HL-60/S4 treated with phorbol 12-myristate 13-acetate at 8.2 ng/mL for 4 days and 3 days (cell line): ENCODE results near the gene SLC44A4.
"Not testable (repeated sequence)": the region's sequence is repeated elsewhere in the genome, so short reads cannot be mapped to it uniquely, and the experiment has no call there.

Source experiments
- in situ Hi-C: fragments of 300-500 bp; cut with MboI; formaldehyde crosslinking; loops from 2 replicates; pipeline ENCODE4 v1.15.0; 2022; ENCODE audit warnings: low sequenced_read_pairs

The SLC44A4 gene

DNA sequence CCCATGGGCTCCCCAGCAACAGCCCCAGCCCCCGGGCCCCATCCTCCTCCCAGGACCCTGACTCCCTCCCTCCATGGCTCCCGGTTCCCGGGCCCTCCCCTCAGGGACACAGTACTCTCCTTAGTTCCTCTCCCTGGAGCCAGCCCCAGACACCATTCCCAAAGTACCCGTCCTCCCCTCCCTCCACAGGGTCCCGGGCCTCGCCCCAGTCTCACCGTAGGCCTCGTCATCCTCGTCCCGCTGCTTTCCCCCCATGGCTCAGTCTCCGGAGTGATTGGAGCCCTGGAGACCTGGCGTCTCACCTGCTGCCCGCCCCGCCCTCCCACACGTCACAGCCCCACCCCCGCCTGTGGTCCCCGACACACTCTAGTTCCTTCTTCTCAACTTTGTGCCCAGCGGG is at the start of gene SLC44A4:
Gene SLC44A4, minus strand, starts transcription at position 272 of the 400 bp plus-strand sequence. Its CDS starts 17 bp downstream, at position 255.
- in situ Hi-C loops: no loop called here

DNA sequence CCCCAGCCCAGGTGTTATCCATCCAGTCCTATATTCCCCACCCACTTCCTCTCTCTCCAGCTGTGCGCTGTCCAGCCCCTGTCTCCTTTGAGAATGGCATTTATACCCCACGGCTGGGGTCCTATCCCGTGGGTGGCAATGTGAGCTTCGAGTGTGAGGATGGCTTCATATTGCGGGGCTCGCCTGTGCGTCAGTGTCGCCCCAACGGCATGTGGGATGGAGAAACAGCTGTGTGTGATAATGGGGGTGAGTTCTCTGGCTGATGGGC is 49.8 kb upstream of the SLC44A4 start:
- in situ Hi-C loops: no loop called here

DNA sequence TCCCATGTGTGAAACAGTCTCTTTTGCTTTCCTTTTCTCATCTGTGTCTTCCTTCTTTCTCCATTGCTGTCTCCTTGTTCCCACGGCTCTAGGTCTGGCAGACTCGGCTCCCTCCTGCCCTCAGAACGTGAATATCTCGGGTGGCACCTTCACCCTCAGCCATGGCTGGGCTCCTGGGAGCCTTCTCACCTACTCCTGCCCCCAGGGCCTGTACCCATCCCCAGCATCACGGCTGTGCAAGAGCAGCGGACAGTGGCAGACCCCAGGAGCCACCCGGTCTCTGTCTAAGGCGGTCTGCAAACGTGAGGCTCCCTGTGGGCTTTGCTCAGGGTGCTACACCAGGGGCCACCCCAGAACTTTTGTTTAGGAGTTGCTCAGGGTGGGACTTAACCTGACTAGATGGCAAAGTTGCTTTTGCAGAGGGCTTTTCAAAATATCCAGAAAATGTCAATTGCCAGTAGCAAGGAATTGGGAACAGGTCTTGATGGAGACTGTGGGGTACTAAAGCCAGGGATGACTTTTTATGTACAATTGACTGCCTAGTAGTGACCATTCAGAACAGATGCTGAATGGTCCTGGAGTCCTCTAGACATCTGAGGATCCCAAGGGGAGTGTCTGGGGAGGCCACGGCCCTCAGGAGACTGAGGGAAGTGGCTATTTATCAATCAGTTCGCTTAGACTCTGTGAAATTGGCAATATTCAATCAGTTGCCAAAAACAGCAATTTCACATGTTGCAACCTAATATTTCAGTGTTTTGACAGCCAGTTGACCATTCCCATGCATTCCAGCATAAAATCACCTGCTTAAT is 49.3 kb upstream of the SLC44A4 start:
- in situ Hi-C loops: no loop called here

DNA sequence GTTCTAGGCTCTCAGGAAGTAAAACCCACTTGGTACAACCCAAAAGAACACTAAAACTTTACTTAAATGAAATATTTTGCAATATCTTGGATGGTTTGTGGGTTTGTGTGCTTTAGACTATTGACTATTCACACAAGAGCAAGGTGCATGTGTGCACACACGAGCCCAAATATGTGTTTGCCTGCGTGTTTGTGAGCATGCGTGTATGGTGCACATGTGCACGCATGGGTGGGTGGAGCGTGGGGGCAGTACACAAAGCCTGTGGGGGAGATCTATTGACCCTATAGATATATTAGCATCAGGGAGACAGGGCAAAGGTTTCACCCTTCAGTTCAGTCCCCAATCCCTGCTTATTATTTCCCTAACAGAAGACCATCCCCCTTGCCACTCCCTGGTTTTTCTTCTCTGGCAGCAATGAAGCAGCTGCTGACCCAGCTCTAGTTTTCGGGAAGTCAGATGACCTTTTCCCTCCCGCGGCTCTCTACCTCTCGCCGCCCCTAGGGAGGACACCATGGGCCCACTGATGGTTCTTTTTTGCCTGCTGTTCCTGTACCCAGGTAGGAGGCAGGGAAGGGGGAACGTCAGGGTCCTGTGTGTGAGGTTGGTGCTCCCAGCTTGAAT is 48.6 kb upstream of the SLC44A4 start, which contains the start of gene C2:
Gene C2, plus strand, starts transcription at position 476 of the 621 bp plus-strand sequence. Its CDS starts 36 bp downstream, at position 512.
- in situ Hi-C loops: no loop called here

DNA sequence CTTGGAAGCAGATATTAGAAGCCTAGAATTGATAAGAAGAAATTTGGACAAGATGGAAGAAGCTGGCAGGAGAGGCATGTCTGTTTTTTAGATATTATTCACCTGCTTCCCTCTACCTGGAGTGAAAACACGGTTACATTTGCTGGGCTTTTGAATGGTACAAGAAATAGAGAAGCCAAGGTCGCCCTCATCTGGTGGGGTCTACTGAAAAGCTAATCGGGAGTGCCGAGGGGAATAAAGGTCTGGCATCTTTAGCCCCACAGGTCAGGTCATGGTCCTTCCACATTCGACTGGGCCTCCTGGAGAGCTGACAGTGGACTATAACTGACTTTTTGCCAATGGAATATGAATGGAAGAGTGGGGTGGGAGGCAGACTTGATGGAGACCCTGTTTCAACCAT is 44.1 kb upstream of the SLC44A4 start:
- in situ Hi-C loops: no loop called here

DNA sequence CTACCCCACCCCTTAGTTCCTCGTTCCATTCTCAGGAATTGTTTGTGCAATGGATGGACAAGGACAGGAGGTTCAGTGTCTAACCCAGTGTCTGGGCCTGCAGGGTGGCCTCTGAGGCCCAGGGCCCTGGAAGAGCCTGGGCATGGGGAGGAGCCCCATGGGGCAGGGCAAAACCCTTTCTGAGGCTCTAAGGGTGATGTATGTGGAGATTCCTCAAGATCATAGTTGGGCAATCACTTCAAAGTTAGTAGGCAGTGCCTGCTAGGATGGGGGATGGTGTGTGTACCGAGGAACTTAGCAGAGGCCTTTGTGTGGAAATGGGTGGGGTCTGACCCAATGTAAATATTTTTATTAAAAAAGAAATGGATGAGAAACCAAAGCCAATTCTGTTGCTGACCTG is 42.0 kb upstream of the SLC44A4 start:
- in situ Hi-C loops: no loop called here

DNA sequence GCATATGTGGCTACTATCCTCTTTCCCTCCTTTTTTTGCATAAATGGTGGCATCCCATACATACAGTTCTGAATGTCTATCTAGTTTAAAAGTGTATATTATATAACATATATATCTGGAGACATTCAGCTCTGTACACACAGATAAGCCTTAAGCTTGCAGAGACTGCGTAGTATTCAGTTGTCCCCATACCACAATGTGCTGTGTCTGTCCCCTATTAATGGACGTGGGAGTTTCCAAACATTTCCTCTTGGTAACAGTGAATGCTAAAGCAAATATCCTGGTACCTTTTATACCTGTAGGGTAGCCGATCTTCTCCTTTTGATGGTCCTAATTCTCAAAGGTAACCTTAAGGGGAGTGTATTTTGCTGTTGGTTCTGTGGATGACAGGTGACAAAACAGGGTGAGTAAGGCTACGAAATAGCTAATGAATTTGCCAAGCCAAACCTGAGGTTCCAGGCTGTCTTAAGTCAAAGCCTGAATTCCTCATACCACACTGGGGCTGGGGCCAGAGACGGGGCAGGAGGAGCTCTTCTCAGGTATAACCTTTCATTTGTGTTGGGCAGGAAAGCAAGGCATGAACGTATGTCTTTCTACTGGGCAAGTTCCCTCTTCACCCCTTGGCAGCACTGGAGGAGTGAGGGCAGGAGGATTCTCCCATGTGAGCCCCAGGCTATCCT is 41.0 kb upstream of the SLC44A4 start:
- in situ Hi-C loops: no loop called here

DNA sequence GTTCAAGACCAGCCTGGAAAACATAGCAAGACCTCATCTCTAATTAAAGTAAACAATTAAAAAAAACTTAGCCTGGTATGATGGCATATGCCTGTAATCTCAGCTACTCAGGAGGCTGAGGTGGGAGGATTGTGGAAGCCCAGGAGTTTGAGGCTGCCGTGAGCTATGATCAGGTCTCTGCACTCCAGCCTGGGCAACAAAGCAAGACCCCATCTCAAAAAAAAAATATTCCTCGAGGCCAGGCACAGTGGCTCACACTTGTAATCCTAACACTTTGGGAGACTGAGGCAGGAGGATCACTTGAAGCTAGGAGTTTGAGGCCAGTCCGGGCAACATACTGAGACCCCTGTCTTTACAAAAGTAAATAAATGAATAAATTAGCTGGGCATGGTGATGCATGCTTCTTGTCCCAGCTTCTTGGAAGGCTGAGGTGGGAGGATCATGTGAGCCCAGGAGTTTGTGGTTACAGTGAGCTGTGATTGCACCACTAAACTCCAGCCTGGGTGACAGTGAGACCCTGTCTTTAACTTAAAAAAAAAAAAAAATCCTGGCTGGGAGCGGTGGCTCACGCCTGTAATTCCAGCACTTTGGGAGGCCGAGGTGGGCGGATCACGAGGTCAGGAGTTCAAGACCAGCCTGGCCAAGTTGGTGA is 39.4 kb upstream of the SLC44A4 start:
- in situ Hi-C loops: no loop called here

DNA sequence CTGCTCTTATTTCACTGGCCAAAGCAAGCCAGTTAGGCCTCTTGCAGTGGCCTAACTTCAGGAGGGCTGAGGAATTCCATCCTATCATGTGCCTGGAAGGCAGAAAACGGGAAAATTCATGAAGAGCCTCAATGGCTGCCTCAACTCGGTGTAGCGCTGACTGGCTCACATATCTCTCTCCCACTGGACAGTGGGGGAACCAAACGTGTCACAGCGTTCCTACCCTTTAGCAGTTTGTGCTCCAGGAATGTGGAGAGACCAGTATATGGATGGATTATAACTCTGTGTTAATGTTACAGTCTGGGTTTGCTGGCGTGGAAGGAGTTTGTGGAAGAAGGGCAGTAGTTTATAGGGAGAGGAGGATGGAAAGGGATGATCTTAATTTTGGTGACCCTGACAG is 37.0 kb upstream of the SLC44A4 start:
- in situ Hi-C loops: no loop called here

DNA sequence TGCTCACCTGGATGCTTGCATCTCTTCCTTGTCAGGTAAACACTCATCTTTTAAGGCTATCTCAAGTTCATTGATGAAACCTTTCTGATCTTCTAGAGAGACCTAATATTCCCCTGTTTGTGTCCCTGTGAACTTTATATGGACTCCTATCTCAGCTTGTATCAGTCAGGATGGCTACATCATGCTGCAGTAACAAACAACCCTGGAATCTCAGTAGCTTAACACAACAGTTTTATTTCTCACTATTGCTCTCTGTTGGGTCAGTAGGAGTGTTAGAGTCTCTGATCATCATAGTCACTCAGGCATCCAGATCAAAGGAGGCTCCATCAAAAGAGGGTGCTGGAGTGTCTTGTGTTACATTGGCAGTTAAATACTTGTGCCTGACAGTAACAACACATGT is 36.6 kb upstream of the SLC44A4 start:
- in situ Hi-C loops: no loop called here

DNA sequence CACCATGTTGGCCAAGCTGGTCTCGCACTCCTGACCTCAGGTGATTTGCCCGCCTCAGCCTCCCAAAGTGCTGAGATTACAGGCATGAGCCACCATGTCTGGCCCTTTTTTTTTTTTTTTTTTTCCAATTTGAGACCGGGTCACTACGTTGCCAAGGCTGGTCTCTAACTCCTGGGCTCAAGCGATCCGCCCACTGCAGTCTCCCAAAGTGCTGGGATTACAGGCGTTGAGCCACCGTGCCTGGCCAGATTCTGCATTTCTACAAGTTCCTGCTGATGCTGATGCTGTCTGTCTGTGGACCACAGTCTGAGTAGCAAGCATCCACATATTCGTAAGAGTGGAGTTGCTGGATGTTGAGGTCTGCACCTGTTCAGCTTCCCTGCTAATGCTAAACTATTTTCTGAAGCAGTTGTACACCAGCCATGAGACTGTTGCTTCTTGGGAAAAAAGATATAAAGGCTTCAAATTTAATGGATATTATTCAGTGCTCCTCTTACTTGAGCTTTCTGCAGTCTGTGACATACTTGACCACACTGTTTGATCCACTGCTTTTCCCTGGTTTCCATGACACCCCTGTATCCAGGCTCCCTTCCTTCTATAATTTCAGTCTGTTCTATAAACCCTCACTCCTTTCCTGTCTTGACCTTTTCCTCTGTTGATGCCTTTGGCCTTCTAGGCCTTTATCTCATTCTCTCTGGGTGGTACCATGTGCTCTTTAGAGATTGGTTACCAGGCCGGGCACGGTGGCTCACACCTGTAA is 33.2 kb upstream of the SLC44A4 start:
- in situ Hi-C loops: no loop called here

DNA sequence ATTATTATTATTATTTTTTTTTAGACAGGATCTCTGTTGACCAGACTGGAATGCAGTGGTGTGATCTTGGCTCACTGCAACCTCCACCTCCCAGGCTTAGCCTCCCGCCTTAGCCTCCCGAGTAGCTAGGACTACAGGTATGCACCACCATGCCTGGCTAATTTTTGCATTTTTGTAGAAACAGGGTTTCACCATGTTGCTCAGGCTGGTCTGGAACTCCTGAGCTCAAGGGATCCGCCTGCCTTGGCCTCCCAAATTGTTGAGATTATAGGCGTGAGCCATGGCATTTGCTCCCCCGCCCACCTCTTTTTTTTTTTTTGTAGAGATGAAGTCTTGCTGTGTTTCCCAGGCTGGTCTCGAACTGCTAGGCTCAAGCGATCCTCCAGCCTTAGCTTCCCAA is 30.5 kb upstream of the SLC44A4 start:
- in situ Hi-C loops: not testable (repeated sequence)

DNA sequence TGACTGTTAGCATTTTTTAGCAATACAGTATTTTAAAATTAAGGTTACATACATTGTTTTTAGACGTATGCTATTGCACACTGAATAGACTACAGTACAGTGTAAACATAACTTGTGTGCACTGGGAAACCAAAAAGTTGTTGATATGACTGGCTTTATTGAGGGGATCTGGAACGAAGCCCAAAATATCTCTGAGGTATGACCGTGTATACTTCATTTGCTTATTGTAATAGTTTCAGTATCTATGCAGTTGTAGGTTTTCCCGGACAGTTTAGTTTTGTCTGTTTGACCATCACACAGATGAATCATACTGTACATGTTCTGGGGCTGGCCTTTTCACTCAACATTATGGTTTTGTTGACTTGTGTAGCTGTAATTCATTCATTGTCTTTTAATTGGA is 30.0 kb upstream of the SLC44A4 start:
- in situ Hi-C loops: no loop called here

DNA sequence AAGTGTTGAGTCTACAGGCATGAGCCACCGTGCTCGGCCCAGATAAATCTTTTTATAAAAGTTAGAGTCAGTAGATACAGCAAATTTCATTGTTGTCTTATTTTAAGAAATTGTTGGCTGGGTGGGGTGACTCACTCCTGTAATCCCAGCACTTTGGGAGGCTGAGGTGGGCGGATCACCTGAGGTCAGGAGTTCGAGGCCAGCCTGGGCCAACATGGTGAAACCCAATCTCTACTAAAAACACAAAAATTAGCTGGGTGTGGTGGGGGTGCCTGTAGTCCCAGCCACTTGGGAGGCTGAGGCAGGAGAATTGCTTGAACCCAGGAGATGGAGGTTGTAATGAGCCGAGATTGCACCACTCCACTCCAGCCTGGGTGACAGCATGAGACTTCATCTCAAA is 29.5 kb upstream of the SLC44A4 start:
- in situ Hi-C loops: not testable (repeated sequence)

DNA sequence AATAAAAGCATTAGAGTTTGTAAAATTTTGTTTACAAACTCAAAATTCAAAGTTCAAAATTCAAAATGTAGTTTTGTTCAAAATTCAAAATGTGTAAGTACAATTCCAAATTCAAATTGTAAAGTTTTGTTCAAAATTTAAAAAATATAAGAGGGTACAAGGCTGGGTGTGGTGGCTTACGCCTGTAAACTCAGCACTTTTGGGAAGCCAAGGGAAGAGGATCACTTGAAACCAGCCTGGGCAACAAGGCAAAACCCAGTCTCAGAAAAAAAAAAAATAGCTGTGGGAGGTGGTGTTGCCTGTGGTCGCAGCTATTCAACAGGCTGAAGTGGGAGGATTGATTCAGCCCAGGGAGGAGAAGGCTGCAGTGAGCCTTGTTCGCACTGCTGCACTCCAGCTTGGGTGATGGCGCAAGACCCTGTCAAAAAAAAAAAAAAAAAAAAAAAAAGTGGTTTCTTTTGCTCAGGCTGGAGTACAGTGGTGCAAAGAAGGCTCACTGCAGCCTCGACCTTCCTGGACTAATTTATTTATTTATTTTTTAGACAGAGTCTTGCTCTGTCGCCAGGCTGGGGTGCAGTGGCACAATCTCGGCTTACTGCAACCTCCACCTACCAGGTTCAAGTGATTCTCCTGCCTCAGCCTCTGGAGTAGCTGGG is 28.5 kb upstream of the SLC44A4 start:
- in situ Hi-C loops: no loop called here

DNA sequence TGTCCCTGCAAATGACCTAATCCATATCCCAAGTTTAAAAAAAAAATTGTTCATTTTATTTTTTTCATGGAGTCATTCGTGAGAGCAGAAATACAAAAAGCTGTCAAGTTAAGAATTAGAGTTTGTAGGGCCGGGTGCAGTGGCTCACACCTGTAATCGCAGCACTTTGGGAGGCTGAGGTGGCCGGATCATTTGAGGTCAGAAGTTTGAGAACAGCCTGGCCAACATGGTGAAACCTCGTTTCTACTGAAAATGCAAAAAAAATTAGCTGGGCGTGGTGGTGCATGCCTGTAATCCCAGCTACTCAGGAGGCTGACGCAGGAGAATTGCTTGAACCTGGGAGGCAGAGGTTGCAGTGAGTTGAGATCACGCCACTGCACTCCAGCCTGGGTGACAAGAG is 27.9 kb upstream of the SLC44A4 start:
- in situ Hi-C loops: not testable (repeated sequence)

DNA sequence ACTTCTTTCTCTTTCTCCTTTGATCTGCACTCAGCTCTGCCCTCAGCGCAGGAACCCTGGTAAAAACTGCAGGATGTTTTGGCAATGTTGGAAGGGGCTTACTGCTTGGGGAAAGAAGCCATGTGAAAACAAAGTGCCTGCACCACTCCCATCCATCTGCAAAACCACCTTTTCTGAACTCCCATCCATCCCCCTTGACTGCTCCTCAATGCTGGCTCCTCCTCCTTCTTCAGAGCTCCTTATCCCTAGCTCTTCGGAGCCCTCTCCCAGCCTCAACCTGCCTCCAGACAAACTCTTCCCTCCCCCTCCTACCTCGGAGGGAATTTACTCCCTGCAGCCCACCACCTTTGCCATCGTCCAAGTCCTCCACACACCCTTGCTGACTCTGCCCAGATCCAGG is 27.3 kb upstream of the SLC44A4 start:
- in situ Hi-C loops: no loop called here

DNA sequence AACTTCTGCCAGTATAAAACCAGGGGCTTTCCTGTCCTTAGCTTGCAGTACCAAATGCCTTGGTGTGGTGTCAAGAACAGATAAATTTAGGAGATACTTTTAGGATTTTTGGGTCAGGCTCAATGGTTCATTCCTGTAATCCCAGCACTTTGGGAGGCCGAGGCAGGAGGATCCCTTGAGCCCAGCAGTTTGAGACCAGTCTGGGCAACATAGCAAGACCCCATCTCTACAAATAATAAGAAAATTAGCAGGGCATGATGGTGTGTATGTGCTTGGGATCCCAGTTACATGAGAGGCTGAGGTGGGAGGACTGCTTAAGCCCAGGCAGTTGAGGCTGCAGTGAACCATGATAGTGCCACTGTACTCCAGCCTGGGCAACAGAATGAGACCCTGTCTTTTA is 26.2 kb upstream of the SLC44A4 start:
- in situ Hi-C loops: no loop called here

DNA sequence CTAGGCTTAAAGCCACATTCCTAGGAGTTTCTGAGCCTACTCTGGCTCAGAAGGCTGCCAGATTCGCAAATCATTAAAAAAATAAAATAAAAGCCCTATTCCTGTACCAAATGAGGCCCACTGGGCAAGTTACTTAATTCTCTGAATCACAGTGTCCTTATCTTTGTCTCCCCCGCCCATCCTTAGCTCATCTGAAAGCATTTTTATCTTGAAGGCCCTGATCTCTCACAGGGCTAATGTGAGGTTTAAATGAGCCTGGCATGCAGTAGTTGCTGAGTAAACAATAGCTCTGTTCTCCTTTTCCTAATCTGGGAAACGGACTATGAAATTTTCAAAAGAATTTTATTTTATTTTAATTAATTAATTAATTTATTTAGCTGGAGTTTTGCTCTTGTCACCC is 25.2 kb upstream of the SLC44A4 start:
- in situ Hi-C loops: no loop called here

DNA sequence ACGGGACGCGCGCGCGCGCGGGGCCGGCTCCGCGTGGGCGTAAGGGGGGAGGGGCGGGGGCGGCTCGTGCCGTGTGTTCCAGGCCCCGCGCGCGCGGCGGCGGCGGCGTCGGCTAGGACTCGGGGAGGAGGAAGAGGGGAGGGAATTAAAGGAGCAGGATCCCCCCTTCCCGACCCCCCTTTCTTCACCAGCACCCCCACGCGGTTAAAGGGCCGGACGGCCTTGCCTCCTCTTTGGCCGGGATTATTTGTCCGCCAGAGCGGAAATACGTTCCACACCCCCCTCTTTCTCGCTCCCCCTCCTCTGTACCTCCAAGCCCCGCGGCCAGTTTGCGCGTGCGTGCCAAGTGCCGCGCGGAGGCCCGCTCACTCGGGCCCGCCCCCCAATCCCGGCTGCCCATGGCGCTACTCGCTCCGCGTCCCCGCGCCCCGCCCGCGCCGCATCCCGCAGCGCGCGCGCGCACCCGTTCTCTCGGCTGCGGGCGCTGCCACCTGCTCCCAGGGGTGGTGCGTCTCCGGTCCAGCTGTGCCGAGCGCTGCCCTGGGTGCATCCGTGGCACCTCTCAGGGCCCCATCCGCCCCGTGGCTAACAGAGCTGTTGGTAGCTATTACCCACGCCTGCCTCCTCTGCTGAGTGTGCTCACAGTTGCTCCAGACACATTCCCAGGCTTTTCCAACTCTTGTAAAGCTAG is 23.3 kb upstream of the SLC44A4 start, which contains the start of gene ZBTB12:
Gene ZBTB12, minus strand, starts transcription at position 134 of the 691 bp plus-strand sequence. CDS start 781 bp downstream, outside the sequence.
- in situ Hi-C loops: no loop called here
